Dermis microvascular lymphatic vessel endothelial cell (primary cell): ENCODE results near the gene MCAM. TPM values are rescaled to one million over a fixed set of nuclear protein-coding genes. Genes with fewer than 3 reads are reported as not detected.

Experiments used
- DNase-seq, 2 donors: peaks; one replicate each; pipeline versions ENCODE4 v3.0.0 to v3.0.0-alpha.2; 2010; ENCODE audit warnings: low read depth in 2 of 2
- total RNA-seq: library from RNA; depleted of rRNA; stranded (reverse); fragments of >200 nt; gene quantifications from 2 replicates; pipeline ENCODE4 v1.2.1, GENCODE V29; 2014

Gene MCAM
- total RNA-seq, 1 donor from 2014 or later = 200 TPM

DNA sequence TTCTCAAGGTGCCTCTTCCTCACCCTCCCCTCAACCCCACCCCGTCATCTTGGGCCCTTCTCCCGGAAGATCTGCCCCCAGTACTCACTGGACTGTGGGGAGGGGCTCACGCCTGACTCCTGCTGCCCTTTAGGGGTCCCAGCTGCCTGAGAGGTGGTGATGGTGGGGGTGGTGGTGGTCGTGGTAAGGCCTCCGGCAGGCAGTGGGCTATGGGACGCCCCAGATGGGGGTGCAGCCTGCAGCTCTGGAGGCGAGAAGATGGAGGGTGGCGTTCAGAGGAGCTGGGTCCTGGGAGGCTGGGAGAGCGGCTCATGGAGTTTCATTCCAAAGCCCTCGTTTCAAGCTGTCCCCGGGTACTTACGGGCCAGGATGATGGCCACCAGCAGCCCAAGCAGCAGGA, 28.8 kb upstream of the MCAM start:
- DNase-seq = no peak

DNA sequence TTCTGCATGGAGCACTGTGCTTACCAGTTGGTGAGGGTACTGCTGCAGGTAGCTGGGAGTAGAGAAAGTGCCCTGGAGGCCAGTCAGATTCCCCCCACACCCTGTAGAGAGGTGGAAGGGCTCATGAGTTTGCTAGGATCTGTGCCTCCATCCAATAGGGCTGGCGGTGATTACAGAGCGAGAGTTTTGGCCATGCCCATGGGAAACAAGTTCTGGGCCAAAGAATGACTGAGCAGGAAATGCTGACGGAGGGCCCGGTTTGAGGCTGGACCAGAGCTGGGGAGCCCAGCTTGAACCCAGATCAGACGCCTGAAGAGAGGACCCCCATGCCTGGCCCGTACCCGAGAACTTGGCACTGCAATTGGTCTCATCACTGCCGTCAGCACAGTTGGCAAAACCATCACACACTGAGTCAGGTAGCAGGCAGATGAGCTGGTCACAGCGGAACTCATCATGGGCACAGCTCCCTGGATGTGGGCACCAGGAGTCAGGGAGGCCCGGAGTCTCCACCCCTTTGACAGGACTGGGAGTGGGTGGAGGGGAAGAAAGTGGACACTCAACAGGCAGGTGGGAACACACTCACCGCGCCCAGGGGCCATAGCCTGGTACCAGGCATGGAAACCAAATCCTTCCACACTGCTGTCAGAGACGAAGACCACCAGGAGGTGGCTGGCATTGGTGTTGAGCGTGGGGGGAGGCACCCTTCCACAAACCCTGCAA, 27.5 kb upstream of the MCAM start:
- no peak for DNase-seq

DNA sequence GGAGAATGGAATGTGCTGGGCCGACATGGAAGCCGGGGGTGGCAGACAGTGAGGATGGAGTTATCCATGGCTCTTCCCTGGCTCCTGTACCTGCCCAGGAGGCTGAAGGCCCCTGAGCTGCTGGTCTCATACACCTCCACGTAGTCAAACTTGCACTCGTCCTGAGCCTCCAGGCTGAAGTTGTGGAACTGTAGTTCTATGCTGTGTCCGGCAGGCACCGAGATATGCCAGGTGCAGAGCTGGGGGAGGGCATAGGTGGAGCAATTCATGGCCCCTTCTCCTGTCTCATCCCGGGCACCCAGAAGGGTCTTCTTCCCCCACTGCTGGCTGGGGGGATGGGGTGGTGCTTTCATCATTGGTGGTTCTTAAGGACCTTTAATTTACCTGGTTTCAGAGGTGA, 26.8 kb upstream of the MCAM start:
- no peak for DNase-seq

DNA sequence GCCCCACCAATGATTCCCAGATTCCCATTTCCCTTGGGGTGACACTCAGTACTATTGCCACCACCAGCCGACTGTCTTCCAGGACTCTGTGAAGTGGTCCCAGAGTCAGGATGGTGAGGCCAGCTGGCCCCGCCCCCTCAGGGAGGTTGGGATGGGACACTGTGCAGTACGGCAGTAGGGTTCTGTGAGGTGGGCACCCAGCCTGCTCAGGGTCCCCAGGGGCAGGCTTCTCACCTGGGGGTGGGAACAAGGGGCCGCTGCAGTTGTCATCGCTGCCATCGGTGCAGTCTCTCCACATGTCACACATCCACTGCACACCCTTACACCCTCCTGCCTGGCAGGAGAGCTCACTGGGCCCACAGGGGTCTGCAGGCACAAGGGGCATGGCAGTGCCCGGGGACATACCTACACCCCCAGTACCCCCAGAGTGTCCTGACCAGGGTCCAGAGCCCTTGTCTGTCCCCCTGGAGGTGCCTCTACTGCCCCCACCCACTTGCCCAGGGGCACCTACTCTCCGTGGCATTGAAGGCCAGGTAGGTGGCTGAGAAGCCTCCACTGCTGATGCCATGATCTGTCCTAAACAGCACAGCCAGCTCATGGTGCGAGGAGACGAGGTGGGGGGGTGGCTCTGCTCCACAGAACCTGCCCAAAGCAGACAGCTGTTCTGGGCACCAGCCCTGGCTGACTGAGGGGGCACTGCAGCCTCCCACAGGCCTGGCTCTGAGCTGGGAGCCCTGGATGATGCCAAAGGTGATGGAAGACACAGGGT, 25.6 kb upstream of the MCAM start:
- no peak for DNase-seq

DNA sequence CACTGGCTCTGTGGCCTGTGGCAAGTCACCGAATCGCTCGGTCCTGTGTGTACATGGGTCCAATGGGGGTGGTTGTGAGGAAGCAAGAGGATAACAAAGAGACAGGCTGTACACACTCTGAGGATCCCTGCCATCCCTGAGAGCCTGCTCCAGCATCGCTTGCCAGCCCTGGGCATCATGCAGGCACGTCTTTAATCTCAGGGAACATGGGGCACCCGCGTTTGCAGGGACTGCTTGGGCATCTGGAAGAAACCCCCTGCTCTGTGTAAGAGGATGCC, 25.0 kb upstream of the MCAM start:
- no peak for DNase-seq

DNA sequence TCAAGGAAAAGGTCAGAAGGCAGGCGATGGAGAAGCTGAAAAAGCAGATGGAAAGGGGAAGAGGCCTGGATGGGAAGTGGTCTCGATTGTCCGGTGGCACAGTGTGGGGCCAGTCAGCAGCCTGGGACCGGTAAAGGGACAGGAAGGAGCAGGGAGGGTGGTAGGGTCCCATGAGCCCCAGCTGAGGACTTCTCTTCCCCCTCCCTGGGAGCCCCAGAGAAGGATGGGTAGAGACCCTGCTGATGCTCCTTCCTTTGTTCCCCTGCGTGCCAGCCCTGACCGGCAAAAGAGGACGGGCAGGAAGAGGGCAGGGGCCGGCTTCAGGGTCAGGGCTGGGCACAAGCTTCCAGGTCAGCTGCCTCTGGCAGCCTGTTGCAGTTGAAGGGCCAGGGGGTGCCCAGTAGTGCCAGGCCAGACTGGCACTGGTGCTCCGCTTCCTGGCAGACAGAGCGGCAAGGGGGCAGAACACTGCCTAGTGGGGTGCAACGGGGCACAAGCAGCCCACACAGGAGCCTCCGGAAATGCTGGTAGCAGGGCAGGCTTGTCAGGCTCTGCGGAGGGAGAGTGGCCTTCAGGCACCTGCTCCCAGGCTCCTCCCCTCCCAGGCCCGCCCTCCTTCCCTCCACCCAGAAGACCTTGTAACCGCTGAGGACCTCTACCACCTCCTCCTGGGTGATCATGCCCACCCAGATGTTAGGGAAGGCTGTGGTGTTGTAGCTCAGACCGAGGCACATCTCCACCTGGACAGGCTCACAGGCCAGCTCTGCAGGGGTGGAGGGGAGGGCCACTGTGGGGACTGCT, 24.5 kb upstream of the MCAM start:
- DNase-seq = peak in 1 of 2 donors; percentile 25

DNA sequence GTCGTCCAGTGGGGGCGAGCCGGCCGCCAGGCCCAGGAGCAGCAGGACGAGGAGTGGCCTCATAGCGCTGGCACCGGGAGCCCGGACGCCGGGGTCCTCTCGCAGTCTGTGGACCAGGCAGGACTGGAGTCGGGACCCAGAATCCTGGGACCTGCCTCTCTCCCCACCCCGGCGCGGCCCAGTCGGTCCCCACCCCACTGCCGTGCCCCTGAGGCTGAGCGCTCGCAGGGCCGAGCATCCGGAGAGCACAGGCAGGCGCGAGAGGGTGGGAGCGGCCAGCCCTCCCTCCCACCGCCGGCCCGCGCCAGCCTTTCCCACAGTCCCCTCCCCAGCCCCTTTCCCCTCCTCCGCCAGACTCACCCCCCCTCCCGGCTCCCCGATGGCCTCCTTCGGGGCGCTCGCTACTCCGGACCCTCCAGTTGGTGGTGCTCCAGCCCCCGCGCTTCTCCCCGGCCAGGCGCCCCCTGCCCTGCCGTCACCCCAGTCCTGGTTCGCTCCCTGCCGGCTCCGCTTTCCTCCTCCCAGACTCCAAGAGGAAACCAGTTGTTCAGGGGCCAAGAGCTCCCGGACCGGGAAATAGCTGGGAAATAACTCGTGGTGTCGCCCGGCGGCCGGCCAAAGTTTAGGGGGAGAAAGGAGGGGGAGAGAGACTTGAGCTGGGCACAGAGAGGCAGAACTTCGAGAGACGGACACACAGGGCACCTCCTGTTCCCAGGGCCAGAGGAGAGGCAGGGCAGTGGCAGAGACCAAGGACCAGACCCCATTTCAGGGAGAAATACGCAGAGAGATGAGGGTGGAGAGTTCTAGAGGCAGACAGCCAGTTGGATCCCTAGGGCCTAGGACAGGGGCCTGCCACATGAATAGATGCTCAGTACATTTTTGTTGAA, 23.6 kb upstream of the MCAM start, which contains the start of gene C1QTNF5:
Gene C1QTNF5, minus strand, starts transcription at position 549 of the 887 bp plus-strand sequence. Its CDS starts 486 bp downstream, at position 63.
- DNase-seq = peak; percentile 71 to 91

DNA sequence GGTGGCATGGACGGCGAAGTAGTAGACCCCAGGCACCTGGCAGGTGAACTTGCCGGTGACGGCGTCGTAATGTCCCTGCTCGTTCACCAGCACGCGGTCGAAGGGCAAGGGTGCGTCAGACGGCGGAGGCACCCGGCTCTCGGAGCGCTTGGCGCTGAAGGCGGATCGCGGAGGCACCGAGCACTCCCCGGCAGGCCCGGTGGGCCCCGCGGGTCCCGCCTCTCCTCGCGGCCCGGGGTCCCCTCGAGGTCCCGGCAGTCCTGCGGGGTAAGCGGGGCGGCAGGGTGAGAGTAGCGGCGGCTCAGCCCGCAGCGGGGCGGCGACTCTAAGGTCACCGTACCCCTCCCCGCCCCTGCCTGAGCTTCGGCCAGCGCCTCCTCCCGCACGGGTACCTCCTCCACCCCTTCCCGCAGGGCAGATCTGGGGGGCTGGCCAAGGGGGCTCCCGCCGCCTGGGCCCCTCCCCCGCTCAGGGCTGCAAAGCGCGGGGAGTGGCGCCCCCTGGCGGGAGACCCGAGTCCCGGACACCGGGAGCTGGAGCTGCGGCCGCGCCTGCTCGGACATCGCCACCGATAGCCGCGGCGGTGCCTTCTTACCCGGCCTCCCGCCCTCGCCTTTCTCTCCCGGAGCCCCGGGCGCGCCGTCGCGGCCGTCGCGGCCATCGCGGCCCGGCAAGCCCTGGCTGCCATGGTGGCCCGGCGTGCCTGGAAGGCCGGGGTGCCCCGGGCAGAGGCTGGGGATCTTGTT, 22.8 kb upstream of the MCAM start:
- peak; percentile 33 to 75 for DNase-seq

DNA sequence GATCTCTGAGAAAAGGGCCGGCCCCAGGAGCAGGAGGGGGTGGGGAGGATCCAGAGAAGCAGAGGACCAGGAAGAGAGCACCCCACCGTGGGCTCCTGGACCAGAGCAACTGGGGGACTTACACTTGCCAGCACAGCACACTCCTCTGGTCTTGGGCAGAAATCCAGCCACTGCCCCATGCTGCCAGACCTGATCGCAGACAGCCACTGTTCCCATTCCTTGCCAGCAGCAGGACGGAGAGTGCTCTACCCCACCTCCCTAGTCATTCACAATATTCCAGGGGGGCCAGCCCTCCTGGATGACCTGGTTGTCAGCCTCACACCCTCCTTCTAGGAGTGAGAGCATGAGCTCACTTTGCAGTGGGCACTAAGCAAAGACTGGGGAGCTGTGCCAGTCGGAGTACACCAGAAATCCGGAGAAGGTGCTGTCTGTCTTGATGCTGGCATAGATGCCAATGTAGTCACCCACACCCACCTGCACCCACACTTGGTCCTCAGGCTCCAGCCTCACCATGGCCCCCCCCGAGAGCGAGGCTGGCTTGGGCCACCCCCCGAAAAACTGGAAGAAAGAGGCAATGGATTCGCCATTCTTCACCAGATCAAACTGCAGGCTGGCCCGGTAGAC, 22.1 kb upstream of the MCAM start:
- peak in 1 of 2 donors; percentile 26 for DNase-seq

DNA sequence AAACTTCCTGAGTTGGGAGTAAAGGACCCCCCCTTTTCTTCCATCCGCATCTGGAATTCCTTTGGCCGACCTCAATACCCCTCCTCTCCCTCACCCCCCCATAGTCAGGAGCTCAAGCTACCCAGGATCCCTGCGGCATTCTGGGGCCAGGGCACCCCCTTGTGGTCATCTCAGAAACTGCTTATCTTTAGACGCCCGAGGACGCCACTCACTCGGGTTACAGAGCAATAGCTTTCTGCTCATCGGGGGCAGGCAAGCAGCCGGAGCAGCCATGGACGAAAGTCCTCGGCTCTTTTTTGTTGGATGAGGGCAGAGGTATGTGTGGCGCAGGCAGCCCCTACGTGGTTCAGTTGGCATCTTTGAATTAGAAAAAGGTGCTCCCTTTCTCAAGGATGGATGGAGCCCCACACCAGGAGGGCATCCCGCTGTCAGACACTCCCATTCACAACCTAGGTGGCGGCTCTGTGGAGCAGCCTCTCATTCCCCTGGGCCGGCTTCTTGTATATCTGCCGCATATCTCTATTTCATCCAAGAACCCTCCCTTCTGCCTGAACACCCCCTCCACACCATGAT, 21.5 kb upstream of the MCAM start:
- DNase-seq = peak; percentile 41 to 79

DNA sequence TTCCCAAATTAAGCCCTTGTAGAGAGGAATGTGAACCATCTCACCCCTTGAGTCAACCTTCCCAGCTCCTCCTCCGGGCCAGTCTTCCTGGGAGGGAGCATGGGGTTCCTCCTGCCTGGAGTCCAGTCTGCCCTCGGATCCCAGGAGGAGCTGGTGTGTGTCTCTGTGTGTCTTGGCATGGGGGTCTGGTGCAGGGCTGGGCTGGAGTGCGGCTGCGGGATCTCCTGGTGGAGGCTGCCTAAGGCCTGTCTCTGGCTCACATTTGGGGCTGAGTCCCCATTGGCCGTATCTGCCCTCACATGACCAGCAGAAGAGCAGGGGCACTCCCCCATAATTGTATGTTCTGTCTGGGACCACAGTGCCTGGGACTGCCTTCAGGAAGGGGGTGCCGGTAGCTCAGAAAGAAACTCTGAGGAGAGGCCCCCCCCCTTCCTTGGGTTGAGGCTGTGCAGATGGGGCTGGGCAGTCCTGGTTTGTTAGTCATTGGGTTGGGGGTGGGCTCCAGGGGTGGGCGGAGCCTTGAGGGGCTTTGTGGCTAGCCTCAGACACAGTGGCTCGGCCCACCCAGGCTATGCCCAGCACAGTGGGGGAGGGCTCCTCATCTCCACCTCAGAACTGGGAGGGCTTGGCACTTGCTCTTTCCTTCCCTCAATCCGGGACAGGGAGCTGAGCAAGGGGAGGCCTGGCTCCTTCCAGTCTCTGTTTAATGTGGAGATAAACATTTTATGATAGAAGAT, 20.8 kb upstream of the MCAM start:
- DNase-seq = peak in 1 of 2 donors; percentile 48

DNA sequence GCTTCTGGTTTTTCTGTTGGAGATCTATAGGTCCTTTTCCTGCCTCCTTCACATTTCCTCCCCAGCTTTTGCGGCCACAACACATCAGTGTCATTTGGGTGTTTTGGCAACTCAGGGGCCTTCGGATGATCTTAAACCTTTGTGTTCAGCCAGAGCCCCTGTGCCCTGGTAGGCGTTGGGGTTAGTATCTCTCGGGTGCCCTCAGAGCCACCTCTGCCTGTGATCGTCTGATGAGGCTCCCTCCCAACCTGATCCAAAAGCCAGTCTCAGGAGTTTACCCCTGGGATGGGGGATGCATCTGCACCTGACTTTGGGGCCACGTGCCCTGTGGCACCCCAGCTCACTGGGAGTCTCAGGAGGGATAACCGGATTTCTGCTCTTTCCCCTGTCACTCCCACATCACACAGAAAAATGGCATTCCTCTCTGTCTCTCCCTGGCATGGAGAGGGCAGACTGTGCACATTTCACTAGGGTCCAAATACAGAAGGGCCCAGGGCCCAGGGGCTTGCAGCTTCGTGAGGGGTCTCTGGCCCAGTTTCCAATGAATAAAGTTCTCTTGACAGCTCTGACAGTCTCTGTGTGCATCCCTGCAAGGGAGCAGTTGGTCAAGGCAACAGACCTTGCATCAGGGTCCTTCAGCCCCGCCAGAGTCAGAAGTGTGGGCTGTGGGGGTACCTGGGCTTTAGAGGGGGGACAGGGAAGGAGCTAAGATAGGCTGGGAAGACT, 20.0 kb upstream of the MCAM start:
- DNase-seq = no peak

DNA sequence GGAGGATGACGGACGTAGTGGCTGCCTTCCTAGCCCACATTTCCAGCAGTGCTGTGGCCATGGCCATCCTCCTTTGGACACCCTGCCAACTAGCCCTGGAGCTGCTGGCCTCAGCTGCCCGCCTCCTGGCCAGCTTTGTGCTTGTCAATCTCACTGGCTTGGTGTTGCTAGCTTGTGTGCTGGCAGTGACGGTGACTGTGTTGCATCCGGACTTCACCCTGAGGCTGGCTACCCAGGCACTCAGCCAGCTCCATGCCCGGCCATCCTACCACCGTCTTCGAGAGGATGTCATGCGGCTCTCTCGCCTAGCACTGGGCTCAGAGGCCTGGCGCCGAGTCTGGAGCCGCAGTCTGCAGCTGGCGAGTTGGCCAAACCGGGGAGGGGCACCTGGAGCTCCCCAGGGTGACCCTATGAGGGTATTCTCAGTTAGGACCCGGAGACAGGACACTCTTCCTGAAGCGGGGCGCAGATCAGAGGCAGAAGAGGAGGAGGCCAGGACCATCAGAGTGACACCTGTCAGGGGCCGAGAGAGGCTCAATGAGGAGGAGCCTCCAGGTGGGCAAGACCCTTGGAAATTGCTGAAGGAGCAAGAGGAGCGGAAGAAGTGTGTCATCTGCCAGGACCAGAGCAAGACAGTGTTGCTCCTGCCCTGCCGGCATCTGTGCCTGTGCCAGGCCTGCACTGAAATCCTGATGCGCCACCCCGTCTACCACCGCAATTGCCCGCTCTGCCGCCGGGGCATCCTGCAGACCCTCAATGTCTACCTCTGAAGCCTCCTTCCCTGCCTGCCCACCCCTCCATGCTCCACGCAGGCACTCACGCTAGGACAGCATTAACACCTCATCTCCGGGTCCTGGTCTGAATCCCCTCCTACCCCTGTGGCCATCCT, 19.0 kb upstream of the MCAM start:
- DNase-seq = no peak

DNA sequence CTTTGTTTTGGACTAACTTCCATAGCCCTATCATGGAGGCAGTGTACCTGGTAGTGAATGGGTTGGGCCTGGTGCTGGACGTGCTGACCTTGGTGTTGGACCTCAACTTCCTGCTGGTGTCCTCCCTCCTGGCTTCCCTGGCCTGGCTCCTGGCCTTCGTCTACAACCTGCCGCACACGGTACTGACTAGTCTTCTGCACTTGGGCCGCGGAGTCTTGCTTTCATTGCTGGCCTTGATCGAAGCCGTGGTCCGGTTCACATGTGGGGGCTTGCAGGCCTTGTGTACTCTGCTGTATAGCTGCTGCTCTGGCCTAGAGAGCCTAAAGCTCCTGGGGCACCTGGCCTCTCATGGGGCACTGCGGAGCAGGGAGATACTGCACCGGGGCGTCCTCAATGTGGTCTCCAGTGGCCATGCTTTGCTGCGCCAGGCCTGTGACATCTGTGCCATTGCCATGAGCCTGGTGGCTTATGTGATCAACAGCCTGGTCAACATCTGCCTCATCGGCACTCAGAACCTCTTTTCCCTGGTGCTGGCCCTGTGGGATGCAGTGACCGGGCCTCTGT, 18.2 kb upstream of the MCAM start:
- DNase-seq = no peak

DNA sequence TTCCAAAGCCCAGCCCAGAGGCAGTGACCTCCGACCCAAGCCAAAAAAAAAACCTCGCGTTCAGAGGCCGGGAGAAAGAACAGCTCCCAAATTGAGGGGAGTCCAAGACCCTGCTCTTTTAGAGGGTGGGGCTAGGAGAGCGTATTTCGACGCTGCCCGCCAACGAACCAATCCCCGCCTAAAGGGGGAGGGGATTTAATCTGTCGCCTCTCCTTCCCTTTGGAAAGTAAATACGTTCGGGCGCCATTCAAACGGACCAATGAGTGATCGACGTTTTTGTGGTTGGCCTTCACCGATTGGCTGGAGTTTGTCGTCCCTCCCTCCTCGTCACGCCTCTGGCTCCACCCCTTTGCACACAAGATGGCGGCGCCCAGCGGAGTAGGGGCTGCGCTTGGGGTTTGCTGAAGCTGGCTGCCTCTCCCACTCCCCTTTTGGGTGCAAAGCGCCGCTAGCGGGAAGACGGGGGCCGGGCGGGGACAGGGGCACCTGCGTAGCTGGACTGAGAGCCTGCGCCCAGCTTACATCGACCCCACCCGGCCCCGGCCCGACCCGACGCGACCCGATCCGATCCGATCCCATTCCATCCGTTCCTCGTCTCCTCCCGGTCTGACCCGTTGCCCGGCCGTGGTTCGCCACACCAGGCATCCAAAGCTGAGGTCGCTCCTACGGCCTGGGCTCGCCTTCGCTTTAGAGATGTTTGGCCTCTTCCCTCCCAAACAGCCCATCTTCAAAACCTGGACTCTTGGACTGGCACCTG, 17.4 kb upstream of the MCAM start, which contains the start of gene RNF26:
Gene RNF26, plus strand, starts transcription at position 354 of the 757 bp plus-strand sequence. CDS start 596 bp downstream, outside the sequence.
- peak; percentile 97 to 98 for DNase-seq

DNA sequence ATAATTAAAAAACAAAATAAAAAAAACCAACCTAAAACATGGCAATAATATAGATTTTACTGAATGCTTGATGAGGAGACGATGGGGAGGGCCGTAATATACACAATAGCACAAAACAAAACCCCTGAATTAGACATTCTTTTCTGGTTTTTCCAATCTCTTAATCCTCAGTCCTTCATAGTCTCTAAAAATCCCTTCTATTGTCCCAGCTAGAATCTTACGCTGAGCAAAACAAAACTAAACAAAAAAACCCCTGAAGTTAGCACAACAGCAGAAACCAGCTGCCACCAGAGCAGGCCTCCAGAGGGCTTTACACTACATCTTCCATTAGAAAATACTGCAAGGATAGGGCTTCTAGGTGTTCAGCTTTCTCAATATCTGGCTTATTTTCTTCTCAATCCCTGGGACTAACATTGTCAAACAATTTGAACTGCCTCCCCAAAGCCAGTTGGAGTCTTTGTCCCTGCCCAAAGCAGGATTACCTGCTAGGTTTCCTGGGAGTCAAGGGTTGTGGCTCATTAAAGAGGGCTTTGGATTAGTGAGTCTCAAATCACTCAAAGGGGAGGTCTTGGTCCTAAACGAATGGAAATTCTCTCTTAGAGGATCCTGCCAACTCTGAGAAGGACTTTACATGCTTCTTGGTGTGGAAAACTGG, 15.3 kb upstream of the MCAM start:
- no peak for DNase-seq
